Cerebellar cortex (tissue), 1 donor: ENCODE measurements around the gene IL4I1.
"Not testable (repeated sequence)": the region's sequence is repeated elsewhere in the genome, so short reads cannot be mapped to it uniquely, and the experiment has no call there.

ENCODE experiments used
- DNase-seq: peaks from one replicate; pipeline ENCODE4 v3.0.0-alpha.2; 2015; ENCODE audit warnings: low spot score

The IL4I1 gene, protein sequence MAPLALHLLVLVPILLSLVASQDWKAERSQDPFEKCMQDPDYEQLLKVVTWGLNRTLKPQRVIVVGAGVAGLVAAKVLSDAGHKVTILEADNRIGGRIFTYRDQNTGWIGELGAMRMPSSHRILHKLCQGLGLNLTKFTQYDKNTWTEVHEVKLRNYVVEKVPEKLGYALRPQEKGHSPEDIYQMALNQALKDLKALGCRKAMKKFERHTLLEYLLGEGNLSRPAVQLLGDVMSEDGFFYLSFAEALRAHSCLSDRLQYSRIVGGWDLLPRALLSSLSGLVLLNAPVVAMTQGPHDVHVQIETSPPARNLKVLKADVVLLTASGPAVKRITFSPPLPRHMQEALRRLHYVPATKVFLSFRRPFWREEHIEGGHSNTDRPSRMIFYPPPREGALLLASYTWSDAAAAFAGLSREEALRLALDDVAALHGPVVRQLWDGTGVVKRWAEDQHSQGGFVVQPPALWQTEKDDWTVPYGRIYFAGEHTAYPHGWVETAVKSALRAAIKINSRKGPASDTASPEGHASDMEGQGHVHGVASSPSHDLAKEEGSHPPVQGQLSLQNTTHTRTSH

DNA sequence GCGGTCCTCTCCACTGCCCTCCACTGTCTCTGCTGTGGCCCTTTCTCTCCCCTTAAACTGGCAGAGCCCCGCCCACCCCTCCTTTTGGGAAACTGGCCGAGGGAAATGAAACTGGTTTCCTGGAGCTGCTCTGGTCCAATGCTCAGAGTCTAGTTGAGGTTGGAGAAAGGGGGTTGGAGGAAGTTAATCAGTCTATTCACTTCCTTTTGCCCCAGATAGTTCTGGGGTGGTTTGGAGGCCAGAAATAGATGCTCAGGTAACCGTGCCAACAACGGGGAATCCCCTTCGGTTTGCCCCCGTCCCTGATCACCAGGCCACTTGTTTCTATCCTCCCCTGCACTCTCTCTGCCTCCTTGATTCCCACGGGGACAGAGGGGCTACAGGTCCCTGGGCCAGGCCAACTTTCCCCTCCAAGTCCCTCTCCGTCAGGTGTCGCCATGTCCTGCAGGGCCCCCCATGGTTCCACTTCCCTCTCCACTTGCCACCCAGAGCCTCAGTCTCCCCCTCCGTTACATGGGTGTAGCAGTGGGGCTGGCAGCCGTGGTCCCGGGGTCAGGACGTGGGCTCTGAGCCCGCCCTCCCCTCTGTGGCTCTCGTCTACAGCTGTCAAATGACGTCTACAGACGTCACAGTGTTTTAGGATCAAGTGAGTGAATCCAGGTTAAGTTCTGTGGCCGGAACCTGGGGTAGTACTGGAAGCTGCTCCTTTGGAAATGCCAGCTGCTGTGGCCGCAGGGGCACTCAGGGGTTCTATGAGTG, at the start of gene IL4I1:
TSS of gene IL4I1 (minus strand) at position 25 of the 759 bp plus-strand sequence. CDS start 727 bp downstream, outside the sequence.
- DNase-seq: no peak

DNA sequence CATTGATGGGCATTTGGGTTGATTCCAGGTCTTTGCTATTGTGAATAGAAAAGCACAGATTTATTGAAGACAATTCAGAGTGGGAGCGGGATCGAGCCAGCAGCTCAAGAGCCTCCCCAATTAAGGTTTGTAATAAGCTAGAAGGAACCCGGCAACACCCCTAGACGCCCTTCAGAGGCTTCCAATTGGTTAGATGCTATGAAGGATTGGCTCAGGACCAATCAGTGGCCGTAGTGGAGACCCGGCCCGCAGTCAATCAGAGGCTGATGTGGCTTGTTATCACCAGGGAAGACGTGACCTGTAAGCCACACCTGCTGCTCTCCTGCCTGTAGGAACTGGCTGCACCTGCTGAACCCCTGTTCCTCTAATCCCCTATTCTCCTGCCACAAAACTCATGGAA, 49.7 kb upstream of the IL4I1 start:
- no peak for DNase-seq

DNA sequence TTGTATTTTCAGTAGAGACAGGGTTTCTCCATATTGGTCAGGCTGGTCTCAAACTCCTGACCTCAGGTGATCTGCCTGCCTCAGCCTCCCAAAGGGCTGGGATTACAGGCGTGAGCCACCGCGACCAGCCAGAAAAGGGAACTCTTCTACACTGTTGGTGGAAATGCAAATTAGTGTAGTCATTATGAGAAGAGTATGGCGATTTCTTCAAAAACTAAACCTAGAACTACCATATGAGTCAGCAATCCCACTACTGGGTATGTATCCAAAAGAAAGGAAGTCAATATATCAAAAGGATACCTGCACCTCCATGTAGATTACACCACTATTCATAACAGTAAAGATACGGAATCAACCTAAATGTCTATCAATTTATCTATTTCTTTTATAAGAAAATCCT, 47.9 kb upstream of the IL4I1 start:
- not testable (repeated sequence) for DNase-seq

DNA sequence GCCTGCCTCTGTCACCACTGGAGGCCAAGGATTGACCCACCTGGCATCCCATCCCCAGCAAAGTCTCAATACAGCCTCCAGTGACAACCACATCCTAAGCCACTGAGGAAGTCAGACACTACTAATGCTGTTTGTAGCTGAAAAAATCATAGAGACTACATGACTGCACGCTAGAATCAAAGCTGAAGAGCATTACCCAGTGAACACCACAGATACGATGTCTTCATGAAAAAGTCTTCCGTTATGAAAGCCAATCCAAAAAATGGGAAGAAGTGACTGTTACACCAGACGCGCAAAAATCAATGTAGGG, 43.8 kb upstream of the IL4I1 start:
- DNase-seq: no peak

DNA sequence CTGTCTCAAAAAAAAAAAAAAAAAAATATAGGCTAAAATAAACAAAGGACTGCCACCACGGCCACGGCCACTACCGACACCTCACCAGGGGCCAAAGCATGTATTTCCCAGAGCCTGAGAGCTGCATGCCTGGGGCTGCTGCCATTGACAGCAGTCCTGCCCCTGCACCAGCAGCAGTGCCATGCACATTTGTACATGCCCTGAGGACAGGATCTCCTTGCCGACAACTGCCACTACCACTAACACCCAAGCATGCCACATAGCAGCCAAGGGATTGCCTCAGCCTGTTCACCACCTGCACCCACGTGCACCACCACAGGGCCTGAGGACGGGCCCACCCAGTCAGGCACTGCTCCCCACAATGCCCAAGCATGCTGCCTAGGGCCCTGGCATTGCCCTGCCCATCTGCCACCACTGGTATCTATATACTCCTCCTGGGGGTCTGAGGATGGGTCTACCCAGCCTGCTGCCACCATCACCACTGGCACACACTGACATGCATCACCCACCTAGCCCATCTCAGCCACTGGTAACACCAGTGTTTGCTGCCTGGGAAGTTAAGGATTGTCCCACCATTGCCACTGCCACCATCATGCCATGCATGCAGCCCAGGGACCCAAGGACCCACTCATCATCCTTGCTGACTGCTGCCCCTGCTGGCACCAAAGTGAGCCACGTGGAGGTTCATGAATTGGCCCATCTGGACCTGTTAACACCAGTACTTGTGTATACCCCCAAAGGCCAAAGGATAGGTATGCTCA, 43.2 kb upstream of the IL4I1 start:
- no peak for DNase-seq

DNA sequence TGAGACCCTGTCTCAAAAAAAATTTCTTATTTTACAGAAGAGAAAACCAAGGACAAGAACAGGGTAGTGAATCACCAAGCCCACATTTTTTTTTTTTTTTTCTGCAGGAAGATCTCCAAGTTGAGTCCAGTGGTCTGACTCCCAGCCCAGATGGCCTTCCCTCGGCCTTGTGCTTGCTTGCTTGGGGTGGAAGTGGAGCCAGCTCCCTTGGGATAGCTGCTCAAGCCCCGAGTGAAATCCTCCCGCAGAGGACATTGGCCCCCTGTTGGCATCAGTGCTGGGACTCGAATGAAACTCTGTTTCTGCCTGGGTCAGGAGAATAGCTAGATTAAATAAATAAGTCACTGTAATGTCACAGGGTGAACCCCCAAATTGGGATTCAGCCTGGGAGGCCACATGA, 42.0 kb upstream of the IL4I1 start:
- no peak for DNase-seq

DNA sequence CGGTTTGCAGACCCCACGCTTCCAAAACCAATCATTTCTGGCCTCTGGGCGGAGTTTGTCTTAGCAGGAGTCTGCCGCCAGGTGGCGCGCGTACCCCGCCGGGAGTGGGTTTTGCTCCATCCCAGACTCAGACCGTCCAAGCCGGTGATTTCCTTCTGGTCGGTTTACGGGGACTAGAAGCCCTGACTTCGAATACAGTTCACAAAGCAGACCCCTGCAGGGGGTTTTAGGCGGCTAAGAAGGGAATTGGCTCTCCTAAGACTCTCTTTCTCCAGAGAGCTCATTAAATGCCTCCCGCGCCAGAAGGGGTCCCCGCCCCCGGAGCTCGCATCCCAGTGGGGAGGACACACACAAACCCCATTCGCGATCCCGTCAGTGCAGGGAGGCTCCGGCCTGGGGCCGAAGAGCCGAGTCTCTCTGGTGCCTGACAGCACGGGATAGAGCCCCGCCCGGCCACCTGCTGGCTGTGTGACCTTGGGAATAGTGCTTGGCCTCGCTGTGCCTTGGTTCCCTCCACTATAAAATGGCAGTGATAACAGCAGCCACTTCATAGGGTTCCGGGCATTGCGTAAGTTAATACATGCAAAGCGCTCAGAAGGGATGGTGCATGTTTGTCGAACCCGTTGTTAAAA, 41.2 kb upstream of the IL4I1 start:
- peak; percentile 76 for DNase-seq

DNA sequence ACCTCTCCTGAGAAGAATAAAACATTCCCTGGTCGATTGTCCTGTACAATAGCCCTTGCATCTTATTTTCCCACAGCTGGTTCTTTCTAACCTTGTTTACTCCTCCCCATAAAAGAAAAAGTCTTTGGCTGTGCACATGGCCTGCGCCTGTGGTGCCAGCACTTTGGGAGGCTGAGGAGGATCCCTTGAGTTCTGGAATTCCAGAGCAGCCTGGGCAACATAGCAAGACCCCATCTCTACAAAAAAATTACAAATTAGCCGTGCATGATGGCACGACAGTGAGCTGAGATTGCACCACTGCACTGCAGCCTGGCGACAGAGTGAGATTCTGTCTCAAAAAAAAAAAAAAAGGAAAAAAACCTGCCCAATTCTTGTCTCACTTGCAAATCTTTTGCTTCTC, 39.9 kb upstream of the IL4I1 start:
- peak; percentile 18 for DNase-seq

DNA sequence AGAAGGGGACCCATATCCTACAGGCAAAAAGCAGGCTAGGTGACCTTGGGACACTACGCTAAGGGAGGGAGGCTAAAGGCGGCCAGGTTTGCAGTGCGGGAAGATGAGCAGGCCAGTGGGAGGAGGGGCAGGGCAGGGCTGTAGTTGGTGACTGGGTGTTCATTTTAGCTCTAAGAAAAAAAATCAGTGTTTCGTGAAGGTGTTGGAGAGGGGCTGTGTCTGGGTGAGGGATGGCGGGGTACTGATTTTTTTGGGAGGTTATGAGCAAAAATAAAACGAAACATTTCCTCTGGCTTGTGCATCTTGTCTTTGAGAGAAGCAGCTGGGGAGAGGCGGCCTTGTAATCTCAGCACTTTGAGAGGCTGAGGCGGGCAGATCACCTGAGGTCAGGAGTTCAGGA, 37.0 kb upstream of the IL4I1 start:
- no peak for DNase-seq

DNA sequence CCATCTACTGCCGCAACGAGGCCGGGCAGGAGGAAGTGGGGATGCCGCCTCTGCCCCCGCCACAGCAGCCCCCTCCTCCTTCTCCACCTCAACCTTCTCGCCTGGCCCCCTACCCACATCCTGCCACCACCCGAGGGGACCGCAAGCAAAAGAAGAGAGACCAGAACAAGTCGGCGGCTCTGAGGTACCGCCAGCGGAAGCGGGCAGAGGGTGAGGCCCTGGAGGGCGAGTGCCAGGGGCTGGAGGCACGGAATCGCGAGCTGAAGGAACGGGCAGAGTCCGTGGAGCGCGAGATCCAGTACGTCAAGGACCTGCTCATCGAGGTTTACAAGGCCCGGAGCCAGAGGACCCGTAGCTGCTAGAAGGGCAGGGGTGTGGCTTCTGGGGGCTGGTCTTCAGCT, 36.0 kb upstream of the IL4I1 start:
- no peak for DNase-seq

DNA sequence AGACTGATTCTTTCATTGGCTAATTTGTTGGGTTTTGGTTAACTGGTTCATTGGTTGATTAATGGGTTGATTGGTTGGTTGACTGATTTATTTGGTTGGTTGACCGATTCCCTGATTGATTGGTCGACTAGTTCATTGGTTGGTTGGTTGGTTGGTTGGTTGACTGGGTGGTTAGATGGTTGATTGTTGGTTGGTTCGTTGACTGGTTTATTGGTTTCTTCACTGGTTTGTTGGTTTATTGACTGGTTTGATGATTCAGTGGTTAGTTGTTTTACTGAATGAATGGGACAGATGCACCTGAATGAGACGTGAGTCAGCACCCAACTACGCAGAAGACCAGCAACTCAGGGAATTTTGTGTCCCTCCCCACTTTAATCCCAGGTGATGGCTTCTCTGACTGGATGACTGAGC, 35.4 kb upstream of the IL4I1 start:
- no peak for DNase-seq

DNA sequence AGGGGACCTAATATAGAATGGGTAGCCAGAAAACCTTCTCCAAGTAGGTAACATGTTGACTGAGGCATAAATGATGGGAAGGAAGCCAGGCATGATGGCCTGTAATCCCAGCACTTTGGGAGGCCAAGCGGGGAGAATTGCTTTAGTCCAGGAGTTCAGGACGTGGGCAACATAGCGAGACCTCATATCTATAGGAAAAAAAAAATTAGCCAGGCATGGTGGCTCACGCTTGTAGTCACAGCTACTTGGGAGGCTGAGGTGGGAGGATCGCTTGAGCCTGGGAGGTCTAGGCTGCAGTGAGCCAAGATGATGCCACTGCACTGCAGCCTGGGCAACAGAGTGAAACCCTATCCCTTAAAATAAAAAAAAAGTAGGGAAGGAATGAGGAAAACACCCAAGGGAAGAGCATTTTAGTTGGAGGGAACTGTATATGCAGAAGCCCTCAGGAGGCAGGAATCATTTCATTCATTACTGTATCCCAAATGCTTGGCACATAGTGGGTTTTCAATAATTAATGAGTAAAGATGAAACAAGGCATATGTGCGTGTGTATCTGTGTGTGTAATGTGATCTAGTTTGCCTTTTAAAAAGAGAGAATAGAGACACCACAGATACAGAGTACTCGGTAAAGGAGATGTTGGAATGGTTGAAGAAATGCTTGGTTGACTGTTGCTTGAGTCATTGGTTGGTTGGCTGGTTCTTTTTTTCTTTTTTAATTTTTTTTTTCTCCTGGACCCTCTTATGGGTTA, 34.8 kb upstream of the IL4I1 start:
- DNase-seq: no peak

DNA sequence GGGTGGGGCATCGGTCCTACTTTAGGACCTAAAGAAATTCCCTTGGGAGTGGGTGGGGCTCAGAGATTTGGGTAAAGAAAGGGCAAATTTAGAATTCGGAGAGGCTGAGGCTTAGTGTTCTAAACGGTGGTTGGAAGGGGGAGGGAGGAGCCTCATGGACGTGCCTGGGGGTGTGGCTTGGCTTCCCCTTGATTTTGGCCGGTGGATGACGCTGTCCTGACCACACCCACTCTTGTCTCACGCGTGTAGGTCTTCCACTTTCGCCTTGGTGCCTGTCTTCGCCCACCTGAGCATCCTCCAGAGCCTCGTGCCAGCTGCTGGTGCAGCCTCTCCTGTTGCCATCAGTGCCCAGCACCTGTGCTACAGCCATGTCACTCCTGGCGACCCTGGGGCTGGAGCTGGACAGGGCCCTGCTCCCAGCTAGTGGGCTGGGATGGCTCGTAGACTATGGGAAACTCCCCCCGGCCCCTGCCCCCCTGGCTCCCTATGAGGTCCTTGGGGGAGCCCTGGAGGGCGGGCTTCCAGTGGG, 33.9 kb upstream of the IL4I1 start:
- peak; percentile 18 for DNase-seq

DNA sequence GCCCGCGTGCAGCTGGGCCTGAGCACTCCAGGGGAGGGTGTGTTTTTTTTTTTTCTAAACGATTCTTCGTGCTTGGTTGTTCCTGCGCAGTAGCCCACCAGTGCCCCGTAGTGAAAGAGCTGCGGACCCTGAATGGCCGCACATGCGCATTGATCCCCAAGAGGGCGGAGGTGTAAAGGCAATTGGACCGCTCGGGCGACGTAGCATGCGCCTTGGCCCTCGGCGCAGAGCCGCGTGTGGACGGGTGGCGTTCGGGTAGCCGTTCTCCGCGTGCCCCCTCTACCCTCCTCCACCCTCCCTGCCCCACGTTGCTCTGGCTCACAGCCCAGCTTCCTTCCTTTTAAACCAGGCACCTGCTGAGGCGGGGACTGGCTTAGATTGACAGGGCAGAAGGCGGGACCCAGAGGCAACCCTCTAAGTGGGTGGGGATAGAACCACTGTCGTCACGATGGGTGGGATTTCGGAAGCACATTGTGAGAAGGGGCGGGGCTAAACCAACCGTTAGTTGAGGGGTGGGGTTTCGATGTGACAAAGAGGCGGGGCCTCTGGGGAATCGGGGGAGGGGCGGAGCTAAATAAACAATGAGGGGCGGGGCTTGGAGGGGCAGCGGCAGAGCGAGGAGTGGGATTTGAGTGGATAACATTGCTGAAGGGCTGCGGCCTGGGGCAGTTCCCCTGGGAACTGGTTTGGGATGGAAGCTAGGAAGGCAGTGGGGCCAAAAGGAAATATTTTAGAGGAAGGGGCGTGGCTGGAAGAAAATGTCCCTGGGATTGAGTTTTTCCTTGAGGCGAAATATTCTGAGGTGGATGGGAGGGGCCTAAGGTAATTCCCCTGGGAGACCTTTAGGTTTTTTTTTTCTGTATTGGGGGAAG, 33.2 kb upstream of the IL4I1 start:
- peak; percentile 98 for DNase-seq

DNA sequence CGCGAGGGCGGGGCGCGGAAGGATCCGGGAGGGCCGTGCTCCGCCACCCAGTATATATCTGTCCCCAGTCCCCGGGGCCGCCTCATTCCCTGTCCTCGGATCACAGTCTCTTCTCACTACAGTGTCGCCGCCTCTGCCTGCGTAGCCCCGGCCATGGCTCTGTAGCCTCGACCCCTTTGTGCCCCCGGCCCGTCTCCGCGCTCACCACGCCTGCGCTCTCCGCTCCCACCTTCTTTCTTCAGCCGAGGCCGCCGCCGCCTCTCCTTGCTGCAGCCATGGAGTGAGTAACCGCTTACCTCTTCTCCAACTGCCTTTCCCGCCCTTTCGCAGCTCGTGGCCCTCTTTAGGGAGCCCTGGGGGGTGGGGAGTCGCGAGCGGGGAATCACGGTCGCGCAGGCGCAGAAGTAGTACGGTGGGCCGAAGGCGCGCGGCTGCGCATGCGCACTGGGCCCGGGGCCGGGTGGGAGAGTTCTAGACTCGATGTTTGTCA, 32.5 kb upstream of the IL4I1 start, which contains the start of the genes ATF5 and NUP62:
TSS of gene ATF5 (plus strand) at position 85 of the 490 bp plus-strand sequence. CDS start 1,646 bp downstream, outside the sequence.
TSS of gene NUP62 (minus strand) at position 384 of the 490 bp plus-strand sequence. CDS start 19,697 bp downstream, outside the sequence.
- DNase-seq: peak; percentile 84

DNA sequence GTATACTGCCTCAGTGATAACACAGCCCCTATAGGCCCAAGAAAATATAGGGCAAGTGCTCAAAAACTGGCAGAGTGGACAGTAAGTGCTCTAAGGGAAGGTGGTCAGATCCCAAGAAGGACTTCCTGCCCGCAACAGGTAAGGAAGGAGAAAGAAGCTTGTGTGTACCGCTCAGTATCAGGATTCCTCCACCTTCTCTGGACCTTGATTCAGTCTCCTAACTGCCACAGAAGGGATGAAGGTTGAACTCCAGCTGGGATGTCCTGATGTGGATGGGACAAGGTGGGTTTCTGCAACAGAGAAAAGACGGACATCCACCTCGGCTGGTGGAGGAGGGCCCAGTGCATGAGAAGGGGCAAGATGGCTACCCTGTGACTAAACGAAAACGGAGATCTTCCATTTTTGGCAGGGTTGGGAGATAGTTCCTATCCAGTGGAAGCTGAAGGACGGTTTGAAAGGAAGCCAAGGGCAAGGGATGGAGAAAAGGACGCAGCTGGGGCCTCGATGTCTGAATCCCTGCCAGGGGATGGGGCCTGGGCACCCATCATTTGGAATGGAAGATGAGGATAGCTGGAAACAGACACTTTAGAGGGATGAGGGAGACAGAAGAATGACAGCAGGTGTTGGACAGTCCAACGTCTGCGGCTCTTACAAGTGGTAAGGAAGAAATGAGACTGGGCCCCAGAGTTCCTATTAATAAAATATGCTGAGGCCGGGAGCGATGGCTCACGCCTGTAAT, 31.0 kb upstream of the IL4I1 start:
- no peak for DNase-seq

DNA sequence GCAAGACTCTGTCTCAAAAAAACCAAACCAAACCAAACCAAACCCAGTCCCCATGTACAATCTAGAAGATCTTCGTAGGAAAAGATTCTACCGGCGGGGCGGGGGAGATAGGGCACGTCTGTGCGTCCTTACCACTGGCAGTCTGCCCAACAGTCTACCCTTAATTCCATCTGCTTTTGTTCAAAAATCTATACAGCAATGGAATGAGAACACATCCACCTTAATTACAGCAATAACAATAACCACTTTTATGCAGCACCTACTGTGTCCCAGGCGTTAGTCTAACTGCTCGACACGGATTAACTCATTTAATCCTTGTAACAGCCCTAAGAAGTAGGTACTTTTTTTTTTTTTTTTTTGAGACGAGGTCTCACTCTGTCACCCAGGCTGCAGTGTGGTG, 29.8 kb upstream of the IL4I1 start:
- no peak for DNase-seq

DNA sequence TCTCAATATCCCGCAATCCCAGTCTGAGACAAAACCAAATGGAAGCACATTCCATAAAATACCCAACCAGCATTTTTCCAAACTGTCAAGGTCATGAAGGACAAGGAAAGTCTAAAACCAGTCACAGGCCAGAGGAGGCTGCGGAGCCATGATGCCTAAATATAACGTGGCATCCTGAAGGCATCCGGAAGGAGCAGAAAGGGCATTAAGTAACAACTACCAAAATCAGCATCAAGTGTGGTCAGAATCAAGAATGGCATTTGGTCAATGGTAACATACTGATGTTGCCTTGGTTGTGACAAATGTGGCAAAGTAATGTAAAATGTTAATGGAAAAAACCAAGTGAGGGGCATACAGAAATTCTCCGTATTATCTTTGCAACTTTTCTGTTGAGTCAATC, 28.8 kb upstream of the IL4I1 start:
- no peak for DNase-seq

DNA sequence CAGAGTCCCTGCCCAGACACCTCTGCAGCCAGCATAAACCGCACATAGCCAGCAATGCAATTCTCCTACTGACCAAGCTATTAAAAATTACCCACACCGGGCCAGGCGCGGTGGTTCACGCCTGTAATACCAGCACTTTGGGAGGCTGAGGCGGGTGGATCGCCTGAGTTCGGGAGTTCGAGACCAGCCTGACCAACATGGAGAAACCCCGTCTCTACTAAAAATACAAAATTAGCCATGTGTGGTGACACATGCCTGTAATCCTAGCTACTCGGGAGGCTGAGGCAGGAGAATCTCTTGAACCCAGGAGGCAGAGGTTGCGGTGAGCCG, 28.2 kb upstream of the IL4I1 start:
- not testable (repeated sequence) for DNase-seq
